Stimulated activated CD4-positive, alpha-beta T cell treated with anti-CD3 and anti-CD28 coated beads, Interleukin-12 subunit alpha, Interleukin-12 subunit beta, amount 100 ng/mL, for 48 hours (primary cell): ENCODE measurements around the gene TPST2.

Experiments
- DNase-seq, 3 donors: peaks; one replicate each; pipeline ENCODE4 v3.0.0-alpha.2; 2020; ENCODE audit warnings: low read depth in 2 of 3, low spot score in 1 of 3

TPST2 gene

GRCh38 chr22:26610996-26611395 lies 21.1 kb upstream of the TPST2 start:
- DNase-seq, result no peak

- DNase-seq, result peak; percentile 28 to 34 (median 28)
Measured at GRCh38 chr22:26610072-26610958, 20.4 kb upstream of the TPST2 start.

GRCh38 chr22:26609287-26609686 lies 19.4 kb upstream of the TPST2 start:
- no peak for DNase-seq

- no peak for DNase-seq
Measured at GRCh38 chr22:26608129-26608528, 18.2 kb upstream of the TPST2 start.

- no peak for DNase-seq
Measured at GRCh38 chr22:26606611-26607010, 16.7 kb upstream of the TPST2 start.

- DNase-seq, result no peak
Measured at GRCh38 chr22:26604368-26604767, 14.4 kb upstream of the TPST2 start.

- no peak for DNase-seq
Measured at GRCh38 chr22:26602127-26602526, 12.2 kb upstream of the TPST2 start.

GRCh38 chr22:26601726-26602125 lies 11.8 kb upstream of the TPST2 start:
- DNase-seq, result no peak

- no peak for DNase-seq
Measured at GRCh38 chr22:26599505-26599904, 9.6 kb upstream of the TPST2 start.

- no peak for DNase-seq
Measured at GRCh38 chr22:26597480-26597879, 7.5 kb upstream of the TPST2 start.

- DNase-seq, result no peak
Measured at GRCh38 chr22:26597026-26597425, 7.1 kb upstream of the TPST2 start.

GRCh38 chr22:26593763-26594162 lies 3.8 kb upstream of the TPST2 start:
- no peak for DNase-seq

GRCh38 chr22:26592421-26592891 lies 2.5 kb upstream of the TPST2 start:
- DNase-seq, result peak; percentile 18 to 27 (median 24)

GRCh38 chr22:26589367-26589844 lies 526 bp downstream of the TPST2 start:
- peak in 2 of 3 donors; percentile 12 to 23 for DNase-seq

- no peak for DNase-seq
Measured at GRCh38 chr22:26588729-26589366, 1.1 kb downstream of the TPST2 start.

GRCh38 chr22:26587991-26588613 lies 1.8 kb downstream of the TPST2 start:
- no peak for DNase-seq

GRCh38 chr22:26586556-26587325 lies 3.2 kb downstream of the TPST2 start:
- DNase-seq, result no peak

- no peak for DNase-seq
Measured at GRCh38 chr22:26585104-26585790, 4.7 kb downstream of the TPST2 start.

GRCh38 chr22:26584010-26584409 lies 5.9 kb downstream of the TPST2 start:
- DNase-seq, result no peak

GRCh38 chr22:26581633-26582168 lies 8.2 kb downstream of the TPST2 start:
- no peak for DNase-seq
